Stimulated activated memory B cell treated with anti-CD40 and anti-IgM and Interleukin-4, amounts not matched to agents 10 μg/mL and 1 μg/mL and 100 μg/mL, for 72 hours (primary cell): ENCODE data around the gene TNPO1.
A peak's percentile ranks its signal among the peaks of the same experiment; 100 is the strongest.

Experiments used
- ATAC-seq: fragments of 150-1000 bp; cut with Tn5 transposase; 2 replicates; pipeline ENCODE4 v1.10.0; 2021
- H3K27ac Mint-ChIP-seq: one replicate; pipeline ENCODE4 v1.8.0; 2022; ENCODE audit warnings: mild to moderate bottlenecking, mixed read lengths
- H3K27me3 Mint-ChIP-seq: one replicate; pipeline ENCODE4 v1.8.0; 2022; ENCODE audit warnings: mixed read lengths
- H3K36me3 Mint-ChIP-seq: one replicate; pipeline ENCODE4 v1.8.0; 2022; ENCODE audit warnings: mixed read lengths
- H3K4me1 Mint-ChIP-seq: one replicate; pipeline ENCODE4 v1.8.0; 2022; ENCODE audit warnings: mixed read lengths
- H3K4me3 Mint-ChIP-seq: one replicate; pipeline ENCODE4 v1.8.0; 2022; ENCODE audit warnings: mild to moderate bottlenecking, moderate library complexity, mixed read lengths
- H3K9me3 Mint-ChIP-seq: one replicate; pipeline ENCODE4 v1.8.0; 2022; ENCODE audit warnings: mixed read lengths

The TNPO1 gene

GRCh38 chr5:72955143-72955767, 138.8 kb downstream of the TNPO1 start:
- H3K4me1 Mint-ChIP-seq: peaks cover 26% of the 10 kb centered on the region

GRCh38 chr5:72955768-72956323, 139.4 kb downstream of the TNPO1 start, which contains the start of gene FCHO2:
Gene FCHO2, plus strand, starts transcription at chr5:72956041. Its CDS starts 56 bp downstream, at chr5:72956097.
- Mint-ChIP-seq H3K27me3 (peaks cover 19% of the 10 kb centered on the region), H3K36me3 (no peaks in the 10 kb centered on the region), H3K4me3 (peak within 1 kb of the TSS; percentile 79), H3K4me1 (peaks cover 26% of the 10 kb centered on the region), H3K27ac (peak within 1 kb of the TSS; percentile 74), H3K9me3 (no peaks in the 10 kb centered on the region)
- peak; percentile 98 for ATAC-seq

More at GRCh38 chr5:72955143-72955767, 138.8 kb downstream of the TNPO1 start:
- Mint-ChIP-seq H3K27me3 (peaks cover 19% of the 10 kb centered on the region), H3K27ac (peak overlapping the region; percentile 74), H3K36me3 (no peaks in the 10 kb centered on the region), H3K4me3 (peak overlapping the region; percentile 79), H3K9me3 (no peaks in the 10 kb centered on the region)
- ATAC-seq: peak; percentile 66

GRCh38 chr5:72956324-72957140, 140.1 kb downstream of the TNPO1 start:
- H3K36me3 Mint-ChIP-seq: no peaks in the 10 kb centered on the region
- no peaks in the 10 kb centered on the region for H3K9me3 Mint-ChIP-seq
- H3K27ac Mint-ChIP-seq: peak overlapping the region; percentile 74
- H3K4me1 Mint-ChIP-seq: peaks cover 26% of the 10 kb centered on the region
- H3K4me3 Mint-ChIP-seq: peak overlapping the region; percentile 79
- no peak for ATAC-seq
- peaks cover 19% of the 10 kb centered on the region for H3K27me3 Mint-ChIP-seq

- H3K4me1 Mint-ChIP-seq: peaks cover 26% of the 10 kb centered on the region
- ATAC-seq: no peak
- H3K4me3 Mint-ChIP-seq: peak overlapping the region; percentile 79
- H3K9me3 Mint-ChIP-seq: no peaks in the 10 kb centered on the region
- peaks cover 19% of the 10 kb centered on the region for H3K27me3 Mint-ChIP-seq
- H3K27ac Mint-ChIP-seq: peak overlapping the region; percentile 74
- no peaks in the 10 kb centered on the region for H3K36me3 Mint-ChIP-seq
These were observed 140.9 kb downstream of the TNPO1 start for GRCh38 chr5:72957337-72957736.

GRCh38 chr5:72959257-72959656, 142.8 kb downstream of the TNPO1 start:
- Mint-ChIP-seq H3K27ac (no peak overlapping the region), H3K4me1 (peaks cover 26% of the 10 kb centered on the region), H3K27me3 (peaks cover 10% of the 10 kb centered on the region), H3K36me3 (no peaks in the 10 kb centered on the region), H3K9me3 (peaks cover 3% of the 10 kb centered on the region), H3K4me3 (no peak overlapping the region)
- ATAC-seq: no peak
